ENCODE results near the gene C2orf69. TPM values are rescaled to one million over a fixed set of nuclear protein-coding genes. Genes with fewer than 3 reads are reported as not detected.

C2orf69 gene
- 15.9 and 16.4 TPM in 2 replicates for total RNA-seq

GRCh38 chr2:199911052-199911876 is at the start of gene C2orf69:
Gene C2orf69, plus strand, starts transcription at chr2:199911293. Its CDS starts 146 bp downstream, at chr2:199911439.

DNA sequence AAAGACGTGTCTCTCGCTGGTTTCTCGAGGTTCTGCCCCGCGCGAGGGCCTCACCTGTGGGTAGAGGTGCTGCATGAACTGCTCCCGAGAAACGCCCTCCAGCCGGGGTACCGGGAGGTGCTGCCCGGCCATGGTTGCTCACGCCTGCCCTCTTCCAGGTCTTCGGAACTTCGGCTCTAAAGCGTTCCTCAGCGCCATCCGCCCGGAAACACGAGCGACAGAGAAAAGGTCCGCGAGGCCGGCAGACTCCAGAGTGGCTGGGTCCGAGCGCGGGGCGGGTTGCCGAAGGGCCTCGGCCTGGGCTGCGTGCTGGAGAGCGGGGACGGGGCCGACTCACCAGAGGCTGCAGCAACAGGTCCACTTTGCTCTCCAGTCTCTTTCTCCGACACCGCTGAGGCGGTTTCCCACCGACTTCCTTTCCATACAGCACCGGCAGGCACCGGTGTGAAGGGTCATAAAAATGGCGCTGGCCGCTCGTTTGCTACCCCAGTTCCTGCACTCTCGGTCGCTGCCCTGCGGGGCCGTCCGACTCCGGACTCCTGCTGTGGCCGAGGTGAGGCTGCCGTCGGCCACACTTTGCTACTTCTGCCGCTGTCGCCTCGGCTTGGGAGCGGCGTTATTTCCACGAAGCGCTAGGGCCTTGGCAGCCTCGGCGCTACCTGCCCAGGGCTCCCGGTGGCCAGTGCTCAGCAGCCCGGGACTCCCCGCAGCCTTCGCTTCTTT is 44.4 kb downstream of the C2orf69 start, which contains the start of the genes MAIP1 and TYW5:
MAIP1 (plus strand) TSS at position 244 of the 723 bp plus-strand sequence; CDS start at position 461, 217 bp downstream.
TYW5 (minus strand) TSS at position 153 of the 723 bp plus-strand sequence; CDS start at position 132, 21 bp downstream.

Other genes starting within 250 kb of the C2orf69 start
- gene FTCDNL1, start 60.1 kb upstream of the C2orf69 start, total RNA-seq, result 3.3 and 4.5 TPM in 2 replicates
- gene TYW5, start 44.2 kb downstream of the C2orf69 start, total RNA-seq, result 8.4 and 9.9 TPM in 2 replicates
- gene MAIP1, start 44.3 kb downstream of the C2orf69 start, total RNA-seq, result 33.6 and 36.2 TPM in 2 replicates